ENCODE data around the gene OR1F1. TPM values are rescaled to one million over a fixed set of nuclear protein-coding genes. Genes with fewer than 3 reads are reported as not detected.
"Not testable (repeated sequence)": the region's sequence is repeated elsewhere in the genome, so short reads cannot be mapped to it uniquely, and the experiment has no call there.

The OR1F1 gene
- total RNA-seq, 1 donor from 2014 or later: 0.37 TPM

DNA sequence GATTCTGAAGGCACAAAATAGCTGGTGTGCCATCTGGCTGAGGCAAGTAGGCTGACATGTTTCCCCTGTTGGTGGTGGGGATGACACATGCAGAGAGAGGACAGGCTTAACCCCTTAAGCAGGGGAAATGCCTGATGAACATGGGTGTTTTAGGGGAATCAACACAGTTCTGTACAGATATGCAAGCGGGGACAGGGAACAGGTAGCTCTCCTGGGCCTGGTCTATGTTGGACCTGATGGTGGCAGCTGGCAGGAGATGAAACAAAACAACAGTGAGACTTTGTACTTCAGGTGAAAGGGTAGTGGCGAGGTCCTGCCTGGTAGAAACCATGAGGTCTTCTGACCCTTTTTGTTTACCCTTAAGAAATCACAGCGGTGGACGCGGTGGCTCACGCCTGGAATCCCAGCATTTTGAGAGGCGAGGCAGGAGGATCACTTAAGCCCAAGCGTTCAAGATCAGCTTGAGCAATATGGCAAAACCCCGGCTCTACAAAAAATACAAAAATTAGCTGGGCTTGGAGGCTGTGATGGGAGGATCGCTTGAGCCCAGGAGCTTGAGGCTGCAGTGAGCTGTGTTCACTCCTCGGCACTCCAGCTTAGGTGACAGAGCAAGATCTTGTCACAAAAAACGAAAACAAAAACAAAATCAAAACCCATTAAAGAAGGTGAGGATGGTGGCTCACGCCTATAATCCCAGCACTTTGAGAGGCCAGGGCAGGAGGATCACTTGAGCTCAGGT is 10.5 kb downstream of the OR1F1 start:
- Mint-ChIP-seq H3K9me3 (ENCODE audit: low read depth) (no peaks in the 10 kb centered on the region), H3K27ac (ENCODE audit: unreplicated experiment) (no peak overlapping the region), H3K27me3 (ENCODE audit: low read depth) (peaks cover 16% of the 10 kb centered on the region), H3K4me3 (ENCODE audit: unreplicated experiment) (no peak overlapping the region), H3K36me3 (ENCODE audit: low read depth) (no peaks in the 10 kb centered on the region), H3K4me1 (ENCODE audit: low read depth) (no peaks in the 10 kb centered on the region)
- no peak for DNase-seq (ENCODE audit: low spot score)
- TF ChIP-seq, protein P1, sequence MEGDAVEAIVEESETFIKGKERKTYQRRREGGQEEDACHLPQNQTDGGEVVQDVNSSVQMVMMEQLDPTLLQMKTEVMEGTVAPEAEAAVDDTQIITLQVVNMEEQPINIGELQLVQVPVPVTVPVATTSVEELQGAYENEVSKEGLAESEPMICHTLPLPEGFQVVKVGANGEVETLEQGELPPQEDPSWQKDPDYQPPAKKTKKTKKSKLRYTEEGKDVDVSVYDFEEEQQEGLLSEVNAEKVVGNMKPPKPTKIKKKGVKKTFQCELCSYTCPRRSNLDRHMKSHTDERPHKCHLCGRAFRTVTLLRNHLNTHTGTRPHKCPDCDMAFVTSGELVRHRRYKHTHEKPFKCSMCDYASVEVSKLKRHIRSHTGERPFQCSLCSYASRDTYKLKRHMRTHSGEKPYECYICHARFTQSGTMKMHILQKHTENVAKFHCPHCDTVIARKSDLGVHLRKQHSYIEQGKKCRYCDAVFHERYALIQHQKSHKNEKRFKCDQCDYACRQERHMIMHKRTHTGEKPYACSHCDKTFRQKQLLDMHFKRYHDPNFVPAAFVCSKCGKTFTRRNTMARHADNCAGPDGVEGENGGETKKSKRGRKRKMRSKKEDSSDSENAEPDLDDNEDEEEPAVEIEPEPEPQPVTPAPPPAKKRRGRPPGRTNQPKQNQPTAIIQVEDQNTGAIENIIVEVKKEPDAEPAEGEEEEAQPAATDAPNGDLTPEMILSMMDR (IDR thresholded peaks at IDR 0.05): no peak

DNA sequence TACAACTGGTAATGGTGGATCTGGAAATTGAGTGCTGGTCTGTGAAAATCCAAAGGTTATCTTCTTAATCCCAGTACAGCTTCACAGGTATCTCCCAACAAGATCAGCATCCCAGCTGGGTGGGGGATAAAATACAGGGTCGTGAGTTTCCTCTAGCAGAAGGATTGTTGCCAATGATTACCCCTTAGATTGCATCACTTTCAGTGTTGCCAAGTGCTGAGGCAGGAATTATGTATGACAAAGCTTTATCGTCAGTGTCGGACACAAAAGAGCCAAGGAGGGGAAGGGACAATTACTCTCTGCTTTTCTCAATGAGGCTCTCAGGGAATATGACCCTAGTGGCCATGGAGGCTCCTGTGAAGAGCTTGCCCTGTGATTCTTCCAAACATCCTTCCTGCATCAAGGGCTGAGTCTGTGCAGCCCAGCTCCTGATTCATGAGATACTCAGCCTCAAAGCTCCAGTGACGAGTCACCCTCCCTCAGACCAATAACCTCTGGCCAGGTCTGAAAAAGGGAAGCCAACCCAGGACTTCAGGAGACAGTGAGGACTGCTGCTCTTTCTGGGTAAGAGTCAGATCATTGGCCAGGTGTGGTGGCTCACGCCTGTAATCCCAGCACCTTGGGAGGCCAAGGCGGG is 15.0 kb downstream of the OR1F1 start:
- no peak for DNase-seq (ENCODE audit: low spot score)
- Mint-ChIP-seq H3K27ac (ENCODE audit: unreplicated experiment) (no peak overlapping the region), H3K36me3 (ENCODE audit: low read depth) (peaks cover 4% of the 10 kb centered on the region), H3K27me3 (ENCODE audit: low read depth) (peaks cover 14% of the 10 kb centered on the region), H3K9me3 (ENCODE audit: low read depth) (peaks cover 22% of the 10 kb centered on the region), H3K4me1 (ENCODE audit: low read depth) (no peaks in the 10 kb centered on the region), H3K4me3 (ENCODE audit: unreplicated experiment) (no peak overlapping the region)
- TF ChIP-seq, protein P1 (IDR thresholded peaks at IDR 0.05): no peak

DNA sequence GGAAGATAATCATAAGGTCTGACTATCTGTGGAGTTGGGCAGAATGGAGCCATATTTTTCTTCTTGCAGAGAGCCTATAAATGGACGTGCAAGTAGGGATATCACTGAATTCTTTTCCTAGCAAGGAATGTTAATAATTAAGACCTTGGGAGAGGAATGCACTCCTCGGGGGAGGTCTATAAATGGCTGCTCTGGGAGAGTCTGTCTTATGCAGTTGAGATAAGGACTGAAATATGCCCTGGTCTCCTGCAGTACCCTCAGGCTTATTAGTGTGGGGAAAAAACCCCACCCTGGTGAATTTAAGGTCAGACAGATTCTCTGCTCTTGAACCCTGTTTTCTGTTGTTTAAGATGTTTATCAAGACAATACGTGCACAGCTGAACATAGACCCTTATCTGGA is 17.9 kb downstream of the OR1F1 start:
- peaks cover 22% of the 10 kb centered on the region for H3K9me3 Mint-ChIP-seq (ENCODE audit: low read depth)
- H3K27me3 Mint-ChIP-seq (ENCODE audit: low read depth); H3K36me3 Mint-ChIP-seq (ENCODE audit: low read depth); H3K4me3 Mint-ChIP-seq (ENCODE audit: unreplicated experiment); H3K27ac Mint-ChIP-seq (ENCODE audit: unreplicated experiment); DNase-seq (ENCODE audit: low spot score); H3K4me1 Mint-ChIP-seq (ENCODE audit: low read depth): not testable (repeated sequence)

DNA sequence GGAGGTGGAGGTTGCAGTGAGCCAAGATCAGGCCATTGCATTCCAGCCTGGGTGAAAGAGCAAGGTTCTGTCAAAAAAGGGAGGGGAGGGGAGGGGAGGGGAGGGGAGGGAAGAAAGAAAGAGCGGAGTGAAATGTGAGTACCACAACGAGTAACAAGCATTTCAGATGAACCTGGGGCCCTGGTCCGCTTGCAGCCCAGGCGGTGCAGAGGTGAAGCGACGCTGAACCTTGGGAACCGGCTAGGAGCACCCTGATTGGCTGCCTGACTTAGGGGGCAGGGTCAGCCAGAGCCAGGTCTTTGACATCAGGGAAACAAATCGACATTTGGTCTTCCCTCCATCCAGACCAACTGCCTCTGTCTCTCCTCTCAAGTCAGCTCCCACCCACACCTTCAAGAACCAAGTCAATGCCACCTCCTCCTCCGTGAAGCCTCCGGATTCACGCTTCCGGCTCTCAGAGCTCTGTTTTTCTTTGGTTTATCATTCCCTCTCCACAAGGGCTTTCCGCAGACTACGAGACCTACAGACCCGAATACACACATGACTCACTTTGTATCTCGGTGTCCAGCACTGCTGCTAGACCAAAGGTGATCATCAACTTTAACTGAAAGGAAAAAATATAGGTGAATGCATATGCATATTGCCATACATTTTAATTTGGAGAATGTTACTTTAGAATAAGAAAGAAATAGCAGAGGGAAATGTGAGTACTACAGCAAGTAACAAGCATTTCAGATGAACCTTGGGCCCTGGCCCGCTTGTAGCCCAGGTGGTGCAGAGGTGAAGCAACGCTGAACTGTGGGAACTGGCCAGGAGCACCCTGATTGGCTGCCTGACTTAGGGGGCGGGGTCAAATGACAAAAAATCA is 19.3 kb downstream of the OR1F1 start:
- TF ChIP-seq, protein P1 (IDR thresholded peaks at IDR 0.05): no peak
- DNase-seq (ENCODE audit: low spot score): no peak
- peaks cover 1% of the 10 kb centered on the region for H3K27me3 Mint-ChIP-seq (ENCODE audit: low read depth)
- H3K36me3 Mint-ChIP-seq (ENCODE audit: low read depth): peaks cover 4% of the 10 kb centered on the region
- no peak overlapping the region for H3K27ac Mint-ChIP-seq (ENCODE audit: unreplicated experiment)
- no peaks in the 10 kb centered on the region for H3K4me1 Mint-ChIP-seq (ENCODE audit: low read depth)
- H3K9me3 Mint-ChIP-seq (ENCODE audit: low read depth): peaks cover 22% of the 10 kb centered on the region
- H3K4me3 Mint-ChIP-seq (ENCODE audit: unreplicated experiment): no peak overlapping the region

DNA sequence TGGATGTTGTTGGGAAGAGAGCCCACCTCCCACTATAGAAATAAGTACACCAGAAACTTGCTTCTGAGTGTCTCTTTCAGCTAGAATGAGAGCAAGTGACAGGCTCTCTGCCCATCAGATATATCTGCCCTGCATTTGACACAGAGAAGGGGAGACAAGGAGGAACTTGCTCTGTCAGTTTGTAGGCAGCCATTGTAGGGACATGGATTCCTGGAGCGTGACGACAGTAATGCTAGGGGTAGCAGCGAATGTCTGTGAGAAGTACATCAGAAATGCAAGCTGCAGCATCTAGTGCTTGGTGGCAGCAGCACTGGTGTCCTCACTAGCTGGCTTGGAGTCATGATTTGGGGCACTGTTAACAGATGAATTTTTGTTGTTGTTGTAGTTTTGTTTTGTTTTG is 24.0 kb downstream of the OR1F1 start:
- H3K4me1 Mint-ChIP-seq (ENCODE audit: low read depth): no peaks in the 10 kb centered on the region
- no peaks in the 10 kb centered on the region for H3K36me3 Mint-ChIP-seq (ENCODE audit: low read depth)
- H3K4me3 Mint-ChIP-seq (ENCODE audit: unreplicated experiment): no peak overlapping the region
- peaks cover 9% of the 10 kb centered on the region for H3K9me3 Mint-ChIP-seq (ENCODE audit: low read depth)
- TF ChIP-seq, protein P1 (IDR thresholded peaks at IDR 0.05): no peak
- DNase-seq (ENCODE audit: low spot score): no peak
- H3K27ac Mint-ChIP-seq (ENCODE audit: unreplicated experiment): no peak overlapping the region
- H3K27me3 Mint-ChIP-seq (ENCODE audit: low read depth): peaks cover 1% of the 10 kb centered on the region

Measured in chondrocyte (in vitro differentiated cells).